Subcutaneous abdominal adipose tissue (tissue), 5 donors: ENCODE results near the gene SLBP.

Experiments used
- H3K27ac ChIP-seq: one replicate; pipeline ENCODE4 v1.7.0; 2013; ENCODE audit warnings: low read depth, mild to moderate bottlenecking, inconsistent platforms, low read length, moderate library complexity
- H3K27me3 ChIP-seq, 5 donors: one replicate each; pipeline ENCODE4 v1.7.0; 2013; ENCODE audit warnings: low read length in 5 of 5, inconsistent platforms in 1 of 5; ENCODE audit not compliant: control insufficient read depth in 5 of 5, insufficient read depth in 4 of 5
- H3K36me3 ChIP-seq, 5 donors: one replicate each; pipeline ENCODE4 v1.7.0; 2013; ENCODE audit warnings: low read length in 5 of 5; ENCODE audit not compliant: control insufficient read depth in 5 of 5, insufficient read depth in 5 of 5
- H3K4me1 ChIP-seq, 5 donors: one replicate each; pipeline ENCODE4 v1.7.0; 2013; ENCODE audit warnings: low read length in 5 of 5, mild to moderate bottlenecking in 3 of 5, moderate library complexity in 1 of 5; ENCODE audit not compliant: control insufficient read depth in 5 of 5, insufficient read depth in 5 of 5
- H3K4me3 ChIP-seq, 5 donors: one replicate each; pipeline ENCODE4 v1.7.0; 2013; ENCODE audit warnings: low read length in 5 of 5, low read depth in 1 of 5
- H3K9ac ChIP-seq, 5 donors: one replicate each; pipeline ENCODE4 v1.7.0; 2013; ENCODE audit warnings: low read length in 5 of 5, mild to moderate bottlenecking in 4 of 5, moderate library complexity in 3 of 5
- H3K9me3 ChIP-seq, 5 donors: one replicate each; pipeline ENCODE4 v1.7.0; 2013; ENCODE audit warnings: low read length in 5 of 5; ENCODE audit not compliant: control insufficient read depth in 5 of 5
- donor health status: healthy.
- donor health status: healthy.
- donor health status: healthy.
- donor health status: healthy.
- donor health status: healthy.

The SLBP gene

DNA sequence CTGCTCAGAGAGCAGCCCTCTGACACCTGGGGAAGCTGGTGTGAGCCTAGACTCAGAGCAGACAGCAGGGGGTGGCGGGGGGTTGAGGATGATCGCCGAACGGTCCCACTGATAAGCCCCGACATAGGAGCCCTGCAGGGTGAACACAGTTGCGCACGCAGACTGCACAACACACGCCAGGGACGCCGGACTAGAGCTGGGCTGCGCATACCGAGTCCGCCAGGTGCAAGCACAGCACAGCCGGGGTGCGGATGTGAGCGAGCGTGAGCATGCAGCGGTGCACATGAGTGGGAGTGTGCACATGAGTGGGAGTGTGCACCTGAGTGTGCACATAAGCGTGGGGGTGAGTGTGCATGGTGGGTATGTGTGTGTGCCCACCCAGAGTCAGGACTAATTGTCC is 64.7 kb downstream of the SLBP start:
- no peak overlapping the region for H3K9ac ChIP-seq
- H3K4me3 ChIP-seq = no peak overlapping the region
- no peaks in the 10 kb centered on the region for H3K9me3 ChIP-seq
- H3K27me3 ChIP-seq = no peaks in the 10 kb centered on the region
- no peak overlapping the region for H3K27ac ChIP-seq
- H3K4me1 ChIP-seq = peaks cover 0 to 15% (median 12%) of the 10 kb centered on the region in 5 donors
- peaks cover 0 to 2% (median 0%) of the 10 kb centered on the region in 5 donors for H3K36me3 ChIP-seq

DNA sequence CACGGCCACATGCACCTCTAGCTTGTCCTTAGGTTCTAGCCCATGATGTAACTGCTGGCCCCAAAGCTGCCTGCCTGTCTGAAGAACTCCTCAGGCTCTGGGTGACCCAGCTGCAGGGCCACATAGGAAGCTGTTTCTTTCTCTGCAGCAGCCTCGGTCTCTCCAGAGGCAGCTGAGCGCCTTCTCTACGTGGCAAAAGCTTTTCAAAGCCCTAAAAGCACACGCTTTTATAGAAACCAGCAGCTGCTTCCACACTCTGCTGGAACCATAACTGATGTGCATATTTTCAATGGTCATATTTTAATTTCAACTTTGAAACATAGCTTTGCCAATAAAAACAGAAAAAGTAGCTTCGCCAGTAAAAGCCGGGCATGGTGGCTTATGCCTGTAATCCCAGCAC is 65.4 kb downstream of the SLBP start:
- H3K4me3 ChIP-seq = no peak overlapping the region
- no peak overlapping the region for H3K9ac ChIP-seq
- peaks cover 0 to 2% (median 0%) of the 10 kb centered on the region in 5 donors for H3K36me3 ChIP-seq
- H3K9me3 ChIP-seq = no peaks in the 10 kb centered on the region
- H3K27ac ChIP-seq = no peak overlapping the region
- peaks cover 0 to 15% (median 12%) of the 10 kb centered on the region in 5 donors for H3K4me1 ChIP-seq
- no peaks in the 10 kb centered on the region for H3K27me3 ChIP-seq

DNA sequence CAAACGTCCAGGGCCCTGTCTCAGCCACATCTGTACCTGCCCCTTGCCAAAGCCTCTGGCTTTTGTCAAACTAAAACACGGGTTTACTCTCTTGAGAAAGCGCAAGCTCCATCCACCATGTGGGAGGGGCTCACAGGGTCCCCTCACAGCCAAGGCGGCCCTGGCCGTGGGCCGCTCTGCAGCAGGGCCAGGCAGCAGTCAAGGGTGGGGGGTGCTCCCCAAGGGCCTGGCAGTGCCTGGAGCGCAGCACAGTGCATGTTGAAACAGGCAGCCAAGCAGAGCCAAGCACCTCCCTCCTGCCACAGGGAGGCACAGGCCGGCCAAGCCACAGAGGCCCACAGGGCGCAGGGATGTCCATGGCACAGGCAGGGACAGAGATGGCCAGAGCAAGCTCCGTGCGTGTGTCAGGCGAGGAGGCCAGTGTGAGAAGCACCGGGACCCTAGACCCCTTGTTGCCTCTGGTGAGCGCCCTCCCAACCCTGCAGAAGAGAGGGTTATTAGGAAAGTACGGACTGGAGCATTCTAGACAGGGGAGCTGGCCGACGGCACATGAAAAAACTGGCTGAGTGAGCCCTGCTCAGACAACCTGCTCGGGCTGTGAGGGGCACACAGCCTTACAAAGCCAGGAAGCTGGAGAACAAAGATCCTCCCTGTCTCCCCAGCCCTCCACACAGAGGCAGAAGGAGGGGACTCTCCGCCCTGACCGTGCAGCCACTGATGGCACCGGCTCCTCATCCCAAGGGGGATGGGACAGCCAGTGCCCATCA is 67.0 kb downstream of the SLBP start:
- H3K9me3 ChIP-seq = no peaks in the 10 kb centered on the region
- H3K36me3 ChIP-seq = peaks cover 0 to under 1% (median 0%) of the 10 kb centered on the region in 5 donors
- peak overlapping the region in 3 of 5 donors; percentile 17 to 44 (median 28) for H3K4me3 ChIP-seq
- no peak overlapping the region for H3K27ac ChIP-seq
- peaks cover 0 to 15% (median 12%) of the 10 kb centered on the region in 5 donors for H3K4me1 ChIP-seq
- H3K9ac ChIP-seq = peak overlapping the region in 1 of 5 donors; percentile 53
- H3K27me3 ChIP-seq = no peaks in the 10 kb centered on the region

DNA sequence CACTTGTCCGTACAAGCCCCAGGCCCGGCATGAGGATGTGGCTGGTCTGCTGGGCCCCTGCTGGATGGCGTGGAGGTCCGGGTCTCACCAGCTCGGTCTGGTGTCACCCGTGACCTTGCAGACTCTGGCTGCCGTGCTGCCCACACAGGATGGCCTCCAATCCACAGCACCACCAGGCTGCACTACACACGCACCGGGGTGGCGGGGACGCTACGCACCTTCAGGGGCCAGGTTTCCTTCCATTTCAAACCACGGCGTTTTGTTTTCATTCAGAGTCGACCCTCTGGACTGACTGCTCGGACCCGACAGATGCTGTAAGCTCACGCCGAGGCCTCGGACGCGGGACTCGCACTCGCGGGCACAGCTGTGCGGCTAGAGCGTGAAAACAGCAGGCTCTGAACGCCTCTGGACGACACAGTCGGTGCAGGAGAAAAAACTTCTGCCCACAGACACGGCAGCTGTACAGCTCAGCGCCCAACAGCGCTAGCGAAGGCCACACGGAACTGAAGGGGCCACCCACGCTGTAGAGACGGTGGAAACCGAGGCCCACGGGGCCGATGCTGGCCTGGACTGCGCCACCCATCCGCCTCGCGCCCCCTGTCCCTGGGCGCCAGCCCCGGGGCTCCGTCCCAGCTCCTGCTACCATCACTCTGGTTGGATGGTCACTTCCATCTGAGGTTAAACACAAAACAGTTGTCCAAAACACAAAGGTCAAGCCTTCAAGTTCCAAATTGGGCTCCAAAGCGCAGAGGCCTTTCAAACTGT is 68.0 kb downstream of the SLBP start:
- no peaks in the 10 kb centered on the region for H3K36me3 ChIP-seq
- no peak overlapping the region for H3K9ac ChIP-seq
- no peaks in the 10 kb centered on the region for H3K27me3 ChIP-seq
- H3K4me3 ChIP-seq = no peak overlapping the region
- no peak overlapping the region for H3K27ac ChIP-seq
- peaks cover 0 to 15% (median 12%) of the 10 kb centered on the region in 5 donors for H3K4me1 ChIP-seq
- H3K9me3 ChIP-seq = no peaks in the 10 kb centered on the region
